Ishikawa (cell line): ENCODE data around the gene SLC36A3.
A peak's percentile ranks its signal among the peaks of the same experiment; 100 is the strongest.

Experiments
- CEBPB ChIP-seq: IDR thresholded peaks from 2 replicates; pipeline ENCODE4 v1.6.1; 2012
- CREB1 ChIP-seq: IDR thresholded peaks from 2 replicates; pipeline ENCODE4 v1.6.1; 2012; ENCODE audit warnings: low read depth
- EGR1 ChIP-seq: IDR thresholded peaks from 2 replicates; pipeline ENCODE4 v1.6.1; 2012
- EP300 ChIP-seq: IDR thresholded peaks from 2 replicates; pipeline ENCODE4 v1.6.1; 2012; ENCODE audit warnings: borderline replicate concordance
- FOXM1 ChIP-seq: IDR thresholded peaks from 2 replicates; pipeline ENCODE4 v1.6.1; 2012; ENCODE audit warnings: low read depth, borderline replicate concordance
- MAX ChIP-seq: IDR thresholded peaks from 2 replicates; pipeline ENCODE4 v1.6.1; 2012
- NFIC ChIP-seq: IDR thresholded peaks from 2 replicates; pipeline ENCODE4 v1.6.1; 2012
- RAD21 ChIP-seq: IDR thresholded peaks from 2 replicates; pipeline ENCODE4 v1.6.1; 2012; ENCODE audit warnings: low read depth
- TAF1 ChIP-seq: IDR thresholded peaks from 2 replicates; pipeline ENCODE4 v1.6.1; 2012; ENCODE audit warnings: low read depth, mild to moderate bottlenecking
- TCF12 ChIP-seq: IDR thresholded peaks from 2 replicates; pipeline ENCODE4 v1.6.1; 2012; ENCODE audit warnings: low read depth
- TEAD4 ChIP-seq: IDR thresholded peaks from 2 replicates; pipeline ENCODE4 v1.6.1; 2012
- USF1 ChIP-seq: IDR thresholded peaks from 2 replicates; pipeline ENCODE4 v1.6.1; 2012
- YY1 ChIP-seq: IDR thresholded peaks from 2 replicates; pipeline ENCODE4 v1.6.1; 2012; ENCODE audit warnings: low read depth
- TF ChIP-seq, protein P1 (sequence below): IDR thresholded peaks from 2 replicates; pipeline ENCODE4 v1.6.1; 2012; ENCODE audit warnings: low read depth, mild to moderate bottlenecking

DNA sequence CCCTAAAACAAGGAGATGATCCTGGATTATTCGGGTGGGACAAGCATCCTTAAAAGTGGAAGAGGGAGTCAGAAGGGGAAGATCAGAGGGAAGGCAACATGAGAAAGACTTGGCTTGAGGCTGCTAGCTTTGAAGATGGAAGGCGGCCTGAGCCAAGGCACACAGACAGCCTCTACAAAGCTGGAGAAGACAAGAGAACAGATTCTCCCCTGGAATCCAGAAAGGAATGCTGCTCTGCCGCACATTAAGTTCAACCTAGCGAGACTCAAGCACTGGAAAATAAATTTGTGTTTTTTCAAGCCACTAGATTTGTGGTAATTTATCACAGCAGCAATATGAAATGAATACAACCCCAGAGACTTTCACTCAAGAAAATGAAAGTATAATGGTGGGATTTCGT, 17.9 kb downstream of the SLC36A3 start:
- TF ChIP-seq CEBPB (no peak), FOXM1 (no peak), EGR1 (no peak), TCF12 (no peak), EP300 (no peak), RAD21 (no peak), TAF1 (no peak), CREB1 (no peak), MAX (no peak), USF1 (no peak), YY1 (no peak), TEAD4 (peak; percentile 77), NFIC (no peak)
- TF ChIP-seq, protein P1, sequence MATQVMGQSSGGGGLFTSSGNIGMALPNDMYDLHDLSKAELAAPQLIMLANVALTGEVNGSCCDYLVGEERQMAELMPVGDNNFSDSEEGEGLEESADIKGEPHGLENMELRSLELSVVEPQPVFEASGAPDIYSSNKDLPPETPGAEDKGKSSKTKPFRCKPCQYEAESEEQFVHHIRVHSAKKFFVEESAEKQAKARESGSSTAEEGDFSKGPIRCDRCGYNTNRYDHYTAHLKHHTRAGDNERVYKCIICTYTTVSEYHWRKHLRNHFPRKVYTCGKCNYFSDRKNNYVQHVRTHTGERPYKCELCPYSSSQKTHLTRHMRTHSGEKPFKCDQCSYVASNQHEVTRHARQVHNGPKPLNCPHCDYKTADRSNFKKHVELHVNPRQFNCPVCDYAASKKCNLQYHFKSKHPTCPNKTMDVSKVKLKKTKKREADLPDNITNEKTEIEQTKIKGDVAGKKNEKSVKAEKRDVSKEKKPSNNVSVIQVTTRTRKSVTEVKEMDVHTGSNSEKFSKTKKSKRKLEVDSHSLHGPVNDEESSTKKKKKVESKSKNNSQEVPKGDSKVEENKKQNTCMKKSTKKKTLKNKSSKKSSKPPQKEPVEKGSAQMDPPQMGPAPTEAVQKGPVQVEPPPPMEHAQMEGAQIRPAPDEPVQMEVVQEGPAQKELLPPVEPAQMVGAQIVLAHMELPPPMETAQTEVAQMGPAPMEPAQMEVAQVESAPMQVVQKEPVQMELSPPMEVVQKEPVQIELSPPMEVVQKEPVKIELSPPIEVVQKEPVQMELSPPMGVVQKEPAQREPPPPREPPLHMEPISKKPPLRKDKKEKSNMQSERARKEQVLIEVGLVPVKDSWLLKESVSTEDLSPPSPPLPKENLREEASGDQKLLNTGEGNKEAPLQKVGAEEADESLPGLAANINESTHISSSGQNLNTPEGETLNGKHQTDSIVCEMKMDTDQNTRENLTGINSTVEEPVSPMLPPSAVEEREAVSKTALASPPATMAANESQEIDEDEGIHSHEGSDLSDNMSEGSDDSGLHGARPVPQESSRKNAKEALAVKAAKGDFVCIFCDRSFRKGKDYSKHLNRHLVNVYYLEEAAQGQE = no peak
